HepG2 (cell line): ENCODE results near the gene MMP26. TPM values are rescaled to one million over a fixed set of nuclear protein-coding genes. Genes with fewer than 3 reads are reported as not detected.

ENCODE experiments used
- HDAC6 ChIP-seq: fragments of 200-600 bp; sonication (generic); IDR thresholded peaks from 2 replicates; pipeline ENCODE4 v1.7.0; 2017; ENCODE audit warnings: mild to moderate bottlenecking, antibody characterized with exemption, low read length, low read depth
- MAFG ChIP-seq: sonication (generic); formaldehyde crosslinking; IDR thresholded peaks from 2 replicates; pipeline ENCODE4 v1.5.1; 2020; ENCODE audit warnings: mild to moderate bottlenecking, missing genetic modification reagents
- PAF1 ChIP-seq: IDR thresholded peaks from 2 replicates; pipeline ENCODE4 v1.6.1; 2016; ENCODE audit warnings: missing genetic modification reagents, missing compliant biosample characterization
- PHB2 ChIP-seq: fragments of 450-650 bp; IDR thresholded peaks from 2 replicates; pipeline ENCODE4 v1.6.1; 2018; ENCODE audit not compliant: partially characterized antibody
- SMC3 ChIP-seq: IDR thresholded peaks from 2 replicates; pipeline ENCODE4 v1.6.1; 2011; ENCODE audit warnings: low read length, improper control_type of control experiment
- ZBTB33 ChIP-seq: sonication (generic); formaldehyde crosslinking; IDR thresholded peaks from 2 replicates; pipeline ENCODE4 v1.4.0; 2020; ENCODE audit warnings: missing genetic modification reagents
- polyA plus RNA-seq, 8 experiments: library from polyadenylated mRNA; depleted of rRNA in 3 of 8; stranded (reverse) in 7 of 8; unstranded in 1 of 8; fragments of >200 nt; fragmentation: Illumina TruSeq in 4 of 8; extraction: Trizol in 4 of 8; gene quantifications; 2 replicates each; pipeline versions ENCODE4 v1.2.1 to v1.2.3, GENCODE V29; 2011 to 2016; ENCODE audit warnings: low read depth in 4 of 8, missing spikeins in 1 of 8, mixed read lengths in 1 of 8; ENCODE audit not compliant: insufficient read depth in 1 of 8
- total RNA-seq, 5 experiments: library from RNA; depleted of rRNA; stranded (reverse); fragments of >200 nt; fragmentation: Illumina TruSeq; extraction: Trizol; gene quantifications; 2 replicates each; pipeline ENCODE4 v1.2.3, GENCODE V29; 2016; ENCODE audit warnings: low read depth in 1 of 5
- TF ChIP-seq, protein P1 (sequence below): IDR thresholded peaks from 2 replicates; pipeline ENCODE4 v1.6.1; 2016; ENCODE audit warnings: low read depth, missing genetic modification reagents, missing compliant biosample characterization
- TF ChIP-seq, protein P2 (sequence below): fragments of 450-650 bp; IDR thresholded peaks from 2 replicates; pipeline ENCODE4 v1.6.1; 2017; ENCODE audit warnings: mild to moderate bottlenecking
- TF ChIP-seq, protein P3 (sequence below): sonication (generic); formaldehyde crosslinking; IDR thresholded peaks from 2 replicates; pipeline ENCODE4 v1.5.1; 2020; ENCODE audit warnings: missing genetic modification reagents, mild to moderate bottlenecking, borderline replicate concordance

The MMP26 gene
- total and polyA plus RNA-seq, 2 of the 13 experiments (the other 11 are each of a cell fraction or from before 2014, with no cell fraction given): not detected

GRCh38 chr11:4671741-4672140 is 32.8 kb upstream of the MMP26 start (continued):
- TF ChIP-seq, protein P1, sequence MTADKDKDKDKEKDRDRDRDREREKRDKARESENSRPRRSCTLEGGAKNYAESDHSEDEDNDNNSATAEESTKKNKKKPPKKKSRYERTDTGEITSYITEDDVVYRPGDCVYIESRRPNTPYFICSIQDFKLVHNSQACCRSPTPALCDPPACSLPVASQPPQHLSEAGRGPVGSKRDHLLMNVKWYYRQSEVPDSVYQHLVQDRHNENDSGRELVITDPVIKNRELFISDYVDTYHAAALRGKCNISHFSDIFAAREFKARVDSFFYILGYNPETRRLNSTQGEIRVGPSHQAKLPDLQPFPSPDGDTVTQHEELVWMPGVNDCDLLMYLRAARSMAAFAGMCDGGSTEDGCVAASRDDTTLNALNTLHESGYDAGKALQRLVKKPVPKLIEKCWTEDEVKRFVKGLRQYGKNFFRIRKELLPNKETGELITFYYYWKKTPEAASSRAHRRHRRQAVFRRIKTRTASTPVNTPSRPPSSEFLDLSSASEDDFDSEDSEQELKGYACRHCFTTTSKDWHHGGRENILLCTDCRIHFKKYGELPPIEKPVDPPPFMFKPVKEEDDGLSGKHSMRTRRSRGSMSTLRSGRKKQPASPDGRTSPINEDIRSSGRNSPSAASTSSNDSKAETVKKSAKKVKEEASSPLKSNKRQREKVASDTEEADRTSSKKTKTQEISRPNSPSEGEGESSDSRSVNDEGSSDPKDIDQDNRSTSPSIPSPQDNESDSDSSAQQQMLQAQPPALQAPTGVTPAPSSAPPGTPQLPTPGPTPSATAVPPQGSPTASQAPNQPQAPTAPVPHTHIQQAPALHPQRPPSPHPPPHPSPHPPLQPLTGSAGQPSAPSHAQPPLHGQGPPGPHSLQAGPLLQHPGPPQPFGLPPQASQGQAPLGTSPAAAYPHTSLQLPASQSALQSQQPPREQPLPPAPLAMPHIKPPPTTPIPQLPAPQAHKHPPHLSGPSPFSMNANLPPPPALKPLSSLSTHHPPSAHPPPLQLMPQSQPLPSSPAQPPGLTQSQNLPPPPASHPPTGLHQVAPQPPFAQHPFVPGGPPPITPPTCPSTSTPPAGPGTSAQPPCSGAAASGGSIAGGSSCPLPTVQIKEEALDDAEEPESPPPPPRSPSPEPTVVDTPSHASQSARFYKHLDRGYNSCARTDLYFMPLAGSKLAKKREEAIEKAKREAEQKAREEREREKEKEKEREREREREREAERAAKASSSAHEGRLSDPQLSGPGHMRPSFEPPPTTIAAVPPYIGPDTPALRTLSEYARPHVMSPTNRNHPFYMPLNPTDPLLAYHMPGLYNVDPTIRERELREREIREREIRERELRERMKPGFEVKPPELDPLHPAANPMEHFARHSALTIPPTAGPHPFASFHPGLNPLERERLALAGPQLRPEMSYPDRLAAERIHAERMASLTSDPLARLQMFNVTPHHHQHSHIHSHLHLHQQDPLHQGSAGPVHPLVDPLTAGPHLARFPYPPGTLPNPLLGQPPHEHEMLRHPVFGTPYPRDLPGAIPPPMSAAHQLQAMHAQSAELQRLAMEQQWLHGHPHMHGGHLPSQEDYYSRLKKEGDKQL (CRISPR knock-in tag): no peak
- no peak for TF ChIP-seq HDAC6
- no peak for TF ChIP-seq SMC3
- TF ChIP-seq PHB2: no peak
- no peak for TF ChIP-seq ZBTB33 (CRISPR knock-in tag)
- TF ChIP-seq MAFG (CRISPR knock-in tag): no peak
- TF ChIP-seq, protein P2, sequence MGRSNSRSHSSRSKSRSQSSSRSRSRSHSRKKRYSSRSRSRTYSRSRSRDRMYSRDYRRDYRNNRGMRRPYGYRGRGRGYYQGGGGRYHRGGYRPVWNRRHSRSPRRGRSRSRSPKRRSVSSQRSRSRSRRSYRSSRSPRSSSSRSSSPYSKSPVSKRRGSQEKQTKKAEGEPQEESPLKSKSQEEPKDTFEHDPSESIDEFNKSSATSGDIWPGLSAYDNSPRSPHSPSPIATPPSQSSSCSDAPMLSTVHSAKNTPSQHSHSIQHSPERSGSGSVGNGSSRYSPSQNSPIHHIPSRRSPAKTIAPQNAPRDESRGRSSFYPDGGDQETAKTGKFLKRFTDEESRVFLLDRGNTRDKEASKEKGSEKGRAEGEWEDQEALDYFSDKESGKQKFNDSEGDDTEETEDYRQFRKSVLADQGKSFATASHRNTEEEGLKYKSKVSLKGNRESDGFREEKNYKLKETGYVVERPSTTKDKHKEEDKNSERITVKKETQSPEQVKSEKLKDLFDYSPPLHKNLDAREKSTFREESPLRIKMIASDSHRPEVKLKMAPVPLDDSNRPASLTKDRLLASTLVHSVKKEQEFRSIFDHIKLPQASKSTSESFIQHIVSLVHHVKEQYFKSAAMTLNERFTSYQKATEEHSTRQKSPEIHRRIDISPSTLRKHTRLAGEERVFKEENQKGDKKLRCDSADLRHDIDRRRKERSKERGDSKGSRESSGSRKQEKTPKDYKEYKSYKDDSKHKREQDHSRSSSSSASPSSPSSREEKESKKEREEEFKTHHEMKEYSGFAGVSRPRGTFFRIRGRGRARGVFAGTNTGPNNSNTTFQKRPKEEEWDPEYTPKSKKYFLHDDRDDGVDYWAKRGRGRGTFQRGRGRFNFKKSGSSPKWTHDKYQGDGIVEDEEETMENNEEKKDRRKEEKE: no peak
- TF ChIP-seq, protein P3, sequence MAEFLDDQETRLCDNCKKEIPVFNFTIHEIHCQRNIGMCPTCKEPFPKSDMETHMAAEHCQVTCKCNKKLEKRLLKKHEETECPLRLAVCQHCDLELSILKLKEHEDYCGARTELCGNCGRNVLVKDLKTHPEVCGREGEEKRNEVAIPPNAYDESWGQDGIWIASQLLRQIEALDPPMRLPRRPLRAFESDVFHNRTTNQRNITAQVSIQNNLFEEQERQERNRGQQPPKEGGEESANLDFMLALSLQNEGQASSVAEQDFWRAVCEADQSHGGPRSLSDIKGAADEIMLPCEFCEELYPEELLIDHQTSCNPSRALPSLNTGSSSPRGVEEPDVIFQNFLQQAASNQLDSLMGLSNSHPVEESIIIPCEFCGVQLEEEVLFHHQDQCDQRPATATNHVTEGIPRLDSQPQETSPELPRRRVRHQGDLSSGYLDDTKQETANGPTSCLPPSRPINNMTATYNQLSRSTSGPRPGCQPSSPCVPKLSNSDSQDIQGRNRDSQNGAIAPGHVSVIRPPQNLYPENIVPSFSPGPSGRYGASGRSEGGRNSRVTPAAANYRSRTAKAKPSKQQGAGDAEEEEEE (CRISPR knock-in tag): no peak
- TF ChIP-seq PAF1 (CRISPR knock-in tag): no peak
